ENCODE results near the gene KCNS1.

DNA sequence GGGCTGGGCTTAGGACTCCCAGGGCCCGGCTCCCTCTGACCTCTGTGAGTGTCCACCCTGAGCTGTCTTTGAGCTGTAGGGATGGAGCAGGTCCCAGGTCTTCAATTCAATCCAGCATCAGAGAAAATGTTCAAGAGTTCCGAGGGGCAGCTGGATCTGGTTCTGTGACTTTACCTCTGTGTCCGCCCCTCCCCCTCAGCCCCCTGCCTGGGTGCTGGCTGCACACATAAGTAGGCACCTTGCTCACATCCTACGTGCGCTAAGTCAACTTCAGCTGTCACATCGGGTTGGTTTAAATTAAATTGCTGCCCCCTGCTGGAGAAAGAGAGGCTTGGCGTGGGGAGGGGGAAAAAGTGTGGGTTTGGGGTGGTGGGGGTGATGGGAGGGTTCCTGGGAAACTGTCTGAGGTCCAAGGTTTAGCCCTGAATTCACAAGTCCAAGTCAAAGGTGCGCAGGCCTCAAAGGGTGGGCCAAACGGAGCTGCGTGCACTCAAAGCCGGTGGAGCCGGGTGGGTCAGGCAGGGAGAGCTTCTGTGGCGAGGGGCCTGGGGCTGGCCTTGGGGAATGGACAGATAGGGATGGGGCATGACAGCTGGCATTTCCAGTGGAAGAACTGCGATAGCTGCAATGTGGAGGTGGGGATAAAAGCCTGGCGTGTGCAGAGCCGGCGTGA, 11.0 kb upstream of the KCNS1 start:
- no peak for TF ChIP-seq POLR2A (IDR thresholded peaks at IDR 0.05; ENCODE audit: borderline replicate concordance, extremely low read depth, insufficient read depth, insufficient read length)
- TF ChIP-seq REST (IDR thresholded peaks at IDR 0.05; ENCODE audit: low read depth) = no peak
- no peak for TF ChIP-seq ZFX (IDR thresholded peaks at IDR 0.05)
- TF ChIP-seq, protein P1, sequence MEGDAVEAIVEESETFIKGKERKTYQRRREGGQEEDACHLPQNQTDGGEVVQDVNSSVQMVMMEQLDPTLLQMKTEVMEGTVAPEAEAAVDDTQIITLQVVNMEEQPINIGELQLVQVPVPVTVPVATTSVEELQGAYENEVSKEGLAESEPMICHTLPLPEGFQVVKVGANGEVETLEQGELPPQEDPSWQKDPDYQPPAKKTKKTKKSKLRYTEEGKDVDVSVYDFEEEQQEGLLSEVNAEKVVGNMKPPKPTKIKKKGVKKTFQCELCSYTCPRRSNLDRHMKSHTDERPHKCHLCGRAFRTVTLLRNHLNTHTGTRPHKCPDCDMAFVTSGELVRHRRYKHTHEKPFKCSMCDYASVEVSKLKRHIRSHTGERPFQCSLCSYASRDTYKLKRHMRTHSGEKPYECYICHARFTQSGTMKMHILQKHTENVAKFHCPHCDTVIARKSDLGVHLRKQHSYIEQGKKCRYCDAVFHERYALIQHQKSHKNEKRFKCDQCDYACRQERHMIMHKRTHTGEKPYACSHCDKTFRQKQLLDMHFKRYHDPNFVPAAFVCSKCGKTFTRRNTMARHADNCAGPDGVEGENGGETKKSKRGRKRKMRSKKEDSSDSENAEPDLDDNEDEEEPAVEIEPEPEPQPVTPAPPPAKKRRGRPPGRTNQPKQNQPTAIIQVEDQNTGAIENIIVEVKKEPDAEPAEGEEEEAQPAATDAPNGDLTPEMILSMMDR (IDR thresholded peaks at IDR 0.05 in 2 of 3, conservative IDR thresholded peaks at IDR 0.05 in 1 of 3; ENCODE audit: borderline replicate concordance in 1 of 3, insufficient read depth in 1 of 3, low read depth in 2 of 3, low read length in 2 of 3) = peak; percentile 42 to 80 (median 45); a peak in 5 of 6 replicates
- TF ChIP-seq YY1 (IDR thresholded peaks at IDR 0.05; ENCODE audit: extremely low read depth, insufficient replicate concordance, low read depth, low read length) = no peak
- no peak for TF ChIP-seq ZNF274 (IDR thresholded peaks at IDR 0.05; ENCODE audit: low read depth, low read length)

Measured in HCT116 (cell line).